ENCODE data around the gene UCK2. TPM values are rescaled to one million over a fixed set of nuclear protein-coding genes. Genes with fewer than 3 reads are reported as not detected.

Gene UCK2
- total RNA-seq, 2 experiments from 2014 or later = 69.4 to 81.5 TPM

GRCh38 chr1:165884009-165884689, 56.7 kb downstream of the UCK2 start:
- intact Hi-C loops (cut with DNase I, micrococcal nuclease) = no loop called here
- Mint-ChIP-seq H3K9me3 (ENCODE audit: low read depth) (no peaks in the 10 kb centered on the region), H3K36me3 (ENCODE audit: low read depth) (peaks cover 3% of the 10 kb centered on the region), H3K27ac (no peak overlapping the region), H3K4me1 (peaks cover 15% of the 10 kb centered on the region), H3K27me3 (no peaks in the 10 kb centered on the region), H3K4me3 (no peak overlapping the region)
- ChIA-PET CTCF (interaction anchor here (0.6 to 1.4 kb wide), 5 partner anchors 13 to 1026 kb away, joined by 3 to 5 read pairs (median 4); no protein-coding TSS in a partner anchor), POLR2A (no interaction called here)
- ATAC-seq (no peak), DNase-seq (no peak)

DNA sequence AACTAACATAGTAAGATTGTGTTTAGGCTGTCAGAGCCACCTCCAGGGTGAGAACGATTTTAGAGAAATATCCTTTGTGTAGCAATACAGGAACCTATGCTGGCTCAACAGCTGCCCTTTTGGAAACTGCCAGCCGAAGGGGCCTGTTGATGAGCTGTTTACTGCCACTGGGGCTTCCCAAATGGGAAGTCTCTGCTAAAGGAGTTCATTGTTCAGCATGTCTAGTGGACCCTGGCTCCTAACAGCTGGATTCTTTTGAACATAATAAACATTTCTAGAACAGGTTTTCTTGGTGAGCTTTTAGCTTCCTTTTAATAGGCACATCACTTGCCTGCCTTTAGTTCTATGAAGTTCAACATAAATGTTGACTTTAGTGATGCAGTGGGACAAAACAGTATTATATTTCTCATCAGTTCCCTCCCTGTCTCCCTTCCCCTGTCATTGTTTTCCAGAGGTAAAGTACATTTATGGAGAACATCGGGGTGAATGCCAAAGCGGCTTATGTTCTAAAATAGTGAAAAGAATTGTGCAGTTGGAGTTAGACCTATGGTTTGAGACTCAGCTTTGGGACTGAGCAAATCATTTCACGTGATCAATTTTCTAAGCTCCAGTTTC, 57.4 kb downstream of the UCK2 start:
- CTCF ChIA-PET = interaction anchor here (0.6 to 1.4 kb wide), 3 partner anchors 30 to 1025 kb away, joined by 3 to 4 read pairs (median 3); no protein-coding TSS in a partner anchor
- no peaks in the 10 kb centered on the region for H3K9me3 Mint-ChIP-seq (ENCODE audit: low read depth)
- no peak for DNase-seq
- no peak for ATAC-seq
- H3K36me3 Mint-ChIP-seq (ENCODE audit: low read depth) = peaks cover 2% of the 10 kb centered on the region
- POLR2A ChIA-PET = interaction anchor here (0.7 kb wide), 1 partner anchor 429 kb away, joined by 3 read pairs; no protein-coding TSS in a partner anchor
- peaks cover 11% of the 10 kb centered on the region for H3K4me1 Mint-ChIP-seq
- H3K27ac Mint-ChIP-seq = no peak overlapping the region
- intact Hi-C loops (cut with DNase I, micrococcal nuclease) = no loop called here
- H3K4me3 Mint-ChIP-seq = no peak overlapping the region
- H3K27me3 Mint-ChIP-seq = no peaks in the 10 kb centered on the region

- Mint-ChIP-seq H3K36me3 (ENCODE audit: low read depth) (peaks cover 7% of the 10 kb centered on the region), H3K4me1 (peaks cover 6% of the 10 kb centered on the region), H3K27me3 (no peaks in the 10 kb centered on the region), H3K27ac (no peak overlapping the region), H3K4me3 (no peak overlapping the region), H3K9me3 (ENCODE audit: low read depth) (no peaks in the 10 kb centered on the region)
- ChIA-PET POLR2A (interaction anchor here (0.7 kb wide), 1 partner anchor 430 kb away, joined by 3 read pairs; no protein-coding TSS in a partner anchor), CTCF (interaction anchor here (0.5 to 1.4 kb wide), 2 partner anchors 10 to 30 kb away, joined by 3 to 4 read pairs; no protein-coding TSS in a partner anchor)
- ATAC-seq (no peak), DNase-seq (no peak)
- intact Hi-C loops (cut with DNase I, micrococcal nuclease) = no loop called here
Observed at GRCh38 chr1:165885305-165885694, 57.9 kb downstream of the UCK2 start.

DNA sequence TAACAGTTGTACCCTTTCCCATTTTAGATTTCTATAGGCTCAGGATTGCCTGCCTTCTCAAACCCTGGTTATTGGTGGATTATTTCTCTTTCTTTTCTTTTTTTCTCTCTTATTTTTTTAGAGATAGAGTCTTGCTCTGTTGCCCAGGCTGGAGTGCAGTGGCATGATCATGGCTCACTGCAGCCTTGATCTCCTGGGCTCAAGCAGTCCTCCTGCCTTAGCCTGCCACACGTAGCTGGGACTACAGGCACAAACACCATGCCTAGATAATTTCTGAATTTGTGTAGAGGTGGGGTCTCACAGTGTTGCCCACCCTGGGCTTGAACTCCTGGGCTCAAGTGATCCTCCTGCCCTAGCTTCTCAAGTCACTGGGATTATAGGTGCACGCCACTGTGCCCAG, 58.8 kb downstream of the UCK2 start:
- Mint-ChIP-seq H3K27me3 (no peaks in the 10 kb centered on the region), H3K36me3 (ENCODE audit: low read depth) (peaks cover 16% of the 10 kb centered on the region), H3K4me1 (peaks cover 6% of the 10 kb centered on the region), H3K4me3 (no peak overlapping the region), H3K9me3 (ENCODE audit: low read depth) (no peaks in the 10 kb centered on the region), H3K27ac (no peak overlapping the region)
- ChIA-PET POLR2A (no interaction called here), CTCF (no interaction called here)
- intact Hi-C loops (cut with DNase I, micrococcal nuclease) = no loop called here
- no peak for ATAC-seq
- no peak for DNase-seq

- no peak for DNase-seq
- ATAC-seq = no peak
- Mint-ChIP-seq H3K27ac (no peak overlapping the region), H3K27me3 (no peaks in the 10 kb centered on the region), H3K9me3 (ENCODE audit: low read depth) (no peaks in the 10 kb centered on the region), H3K4me1 (peaks cover 6% of the 10 kb centered on the region), H3K4me3 (no peak overlapping the region), H3K36me3 (ENCODE audit: low read depth) (peaks cover 23% of the 10 kb centered on the region)
- intact Hi-C loops (cut with DNase I, micrococcal nuclease) = no loop called here
- POLR2A ChIA-PET = no interaction called here
- CTCF ChIA-PET = no interaction called here
Observed at GRCh38 chr1:165886983-165887382, 59.6 kb downstream of the UCK2 start.

DNA sequence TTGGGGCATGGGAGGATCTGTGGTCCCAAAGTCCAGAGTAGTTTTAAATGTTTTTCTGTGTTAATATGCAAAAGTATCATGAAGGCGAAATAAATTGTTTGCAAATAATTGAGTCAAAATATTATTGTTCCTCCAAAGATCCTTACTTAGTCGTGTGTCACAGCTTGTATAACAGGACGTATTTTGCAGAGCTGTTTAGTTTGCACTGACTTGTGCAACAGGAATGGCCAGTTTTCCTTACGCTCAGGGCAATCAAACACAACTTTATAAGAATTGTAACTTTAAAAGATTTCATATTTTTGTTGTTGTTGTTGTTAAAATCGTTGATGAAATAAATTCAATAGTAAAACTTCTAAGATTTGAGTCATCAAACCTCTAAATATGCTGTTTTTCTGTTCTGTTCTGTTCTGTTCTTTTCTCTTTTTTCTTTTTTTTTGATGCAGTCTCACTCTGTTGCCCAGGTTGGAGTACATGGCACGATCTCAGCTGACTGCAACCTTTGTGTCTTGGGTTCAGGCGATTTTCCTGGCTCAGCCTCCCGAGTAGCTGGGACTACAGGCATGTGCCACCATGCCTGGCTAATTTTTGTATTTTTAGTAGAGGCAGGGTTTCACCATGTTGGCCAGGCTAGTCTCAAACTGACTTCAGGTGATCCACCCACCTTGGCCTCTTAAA, 60.6 kb downstream of the UCK2 start:
- DNase-seq (no peak), ATAC-seq (no peak)
- H3K4me1 Mint-ChIP-seq = peaks cover 2% of the 10 kb centered on the region
- no peaks in the 10 kb centered on the region for H3K9me3 Mint-ChIP-seq (ENCODE audit: low read depth)
- no peak overlapping the region for H3K4me3 Mint-ChIP-seq
- H3K27ac Mint-ChIP-seq = no peak overlapping the region
- CTCF ChIA-PET = interaction anchor here (0.6 kb wide), 1 partner anchor 15 kb away, joined by 3 read pairs; no protein-coding TSS in a partner anchor
- intact Hi-C loops (cut with DNase I, micrococcal nuclease) = no loop called here
- POLR2A ChIA-PET = no interaction called here
- H3K27me3 Mint-ChIP-seq = no peaks in the 10 kb centered on the region
- H3K36me3 Mint-ChIP-seq (ENCODE audit: low read depth) = peaks cover 32% of the 10 kb centered on the region

GRCh38 chr1:165888552-165888920, 61.1 kb downstream of the UCK2 start:
- CTCF ChIA-PET = interaction anchor here (0.6 kb wide), 1 partner anchor 15 kb away, joined by 3 read pairs; no protein-coding TSS in a partner anchor
- POLR2A ChIA-PET = no interaction called here
- Mint-ChIP-seq H3K27ac (no peak overlapping the region), H3K36me3 (ENCODE audit: low read depth) (peaks cover 35% of the 10 kb centered on the region), H3K27me3 (no peaks in the 10 kb centered on the region), H3K4me1 (no peaks in the 10 kb centered on the region), H3K4me3 (no peak overlapping the region), H3K9me3 (ENCODE audit: low read depth) (no peaks in the 10 kb centered on the region)
- no peak for DNase-seq
- no peak for ATAC-seq
- intact Hi-C loops (cut with DNase I, micrococcal nuclease) = no loop called here

DNA sequence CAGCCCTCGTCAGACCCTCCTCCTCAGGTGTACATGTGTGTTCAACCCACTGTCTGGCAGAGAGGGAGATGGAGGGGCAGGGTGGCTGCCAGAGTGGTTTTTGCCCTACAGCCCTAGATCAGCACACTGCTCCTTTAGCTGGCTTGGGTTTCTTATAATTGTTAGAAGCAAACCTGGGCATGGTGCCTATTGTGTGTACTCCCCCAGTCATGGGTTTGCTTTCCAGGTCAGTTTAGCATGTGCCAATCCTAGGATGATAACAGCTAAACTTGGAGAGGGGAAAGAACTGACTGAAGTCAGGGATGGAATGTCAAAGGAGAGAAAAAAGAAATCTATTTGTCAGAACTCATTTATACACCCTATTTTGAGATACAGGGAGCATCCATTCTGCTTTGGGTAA, 63.3 kb downstream of the UCK2 start:
- no peaks in the 10 kb centered on the region for H3K9me3 Mint-ChIP-seq (ENCODE audit: low read depth)
- ChIA-PET POLR2A (no interaction called here), CTCF (interaction anchor here (0.8 kb wide), 2 partner anchors 9 to 11 kb away, joined by 3 read pairs; no protein-coding TSS in a partner anchor)

DNA sequence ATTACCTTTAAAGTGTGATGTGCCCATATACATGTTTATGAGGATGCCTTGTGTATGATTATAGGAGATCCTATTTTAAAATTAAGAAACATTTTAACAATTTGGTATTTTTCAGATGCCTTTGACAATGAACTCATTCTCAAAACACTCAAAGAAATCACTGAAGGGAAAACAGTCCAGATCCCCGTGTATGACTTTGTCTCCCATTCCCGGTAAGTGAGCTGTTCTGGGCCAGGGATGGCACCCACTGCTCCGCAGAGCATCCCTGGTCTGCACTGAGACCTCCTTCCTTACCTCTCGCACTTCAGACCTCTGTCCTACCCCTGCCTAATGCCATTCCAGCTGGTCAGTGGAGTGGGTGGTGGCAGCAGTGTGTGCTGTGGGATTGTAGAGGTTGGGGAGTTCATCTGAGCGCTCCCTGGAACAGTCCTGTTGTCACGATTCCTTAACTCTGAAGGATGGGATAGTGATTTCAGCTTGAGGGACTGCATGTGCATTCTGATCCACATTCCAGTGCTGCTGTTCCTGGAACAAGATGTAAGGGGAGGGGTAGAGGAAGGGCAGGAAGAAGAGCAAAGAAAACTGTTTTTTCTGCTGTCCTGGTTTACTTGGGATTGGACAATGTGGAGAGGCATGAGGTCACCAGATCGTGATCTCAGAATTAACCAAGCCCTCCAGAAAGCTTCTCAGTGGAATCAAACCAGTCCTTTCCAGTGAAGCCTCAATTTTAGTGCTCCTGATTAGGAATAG, 63.9 kb downstream of the UCK2 start:
- H3K27me3 Mint-ChIP-seq = no peaks in the 10 kb centered on the region
- no peak overlapping the region for H3K4me3 Mint-ChIP-seq
- ChIA-PET POLR2A (no interaction called here), CTCF (interaction anchor here (0.8 kb wide), 3 partner anchors 10 to 42 kb away, joined by 3 to 4 read pairs (median 3); no protein-coding TSS in a partner anchor)
- no peaks in the 10 kb centered on the region for H3K4me1 Mint-ChIP-seq
- H3K27ac Mint-ChIP-seq = no peak overlapping the region
- intact Hi-C loops (cut with DNase I, micrococcal nuclease) = no loop called here
- no peak for ATAC-seq
- no peak for DNase-seq
- peaks cover 49% of the 10 kb centered on the region for H3K36me3 Mint-ChIP-seq (ENCODE audit: low read depth)
- no peaks in the 10 kb centered on the region for H3K9me3 Mint-ChIP-seq (ENCODE audit: low read depth)

More for the DNA sequence above, 63.3 kb downstream of the UCK2 start:
- Mint-ChIP-seq H3K27me3 (no peaks in the 10 kb centered on the region), H3K36me3 (ENCODE audit: low read depth) (peaks cover 48% of the 10 kb centered on the region), H3K27ac (no peak overlapping the region), H3K4me1 (no peaks in the 10 kb centered on the region), H3K4me3 (no peak overlapping the region)
- DNase-seq = no peak
- intact Hi-C loops (cut with DNase I, micrococcal nuclease) = no loop called here
- ATAC-seq = no peak

DNA sequence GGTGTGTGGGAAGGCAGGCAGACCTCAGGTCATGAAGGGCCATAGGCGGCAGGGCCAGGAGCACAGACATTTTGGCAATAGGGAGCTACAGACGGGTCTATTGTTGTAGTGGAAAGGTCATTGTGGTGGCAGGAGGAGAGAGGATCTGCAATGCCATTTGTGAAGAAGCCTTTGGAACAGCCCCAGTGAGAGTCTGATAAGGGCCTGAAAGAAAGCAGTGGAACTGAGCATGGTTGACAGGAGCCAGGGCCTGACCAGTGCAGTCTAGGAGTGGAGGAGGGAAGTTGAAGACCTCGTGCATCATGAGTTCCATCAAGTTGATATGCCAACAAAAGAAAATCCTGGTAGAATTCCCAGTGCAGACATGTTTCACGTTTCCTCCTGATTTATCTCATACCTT, 65.5 kb downstream of the UCK2 start:
- H3K27ac Mint-ChIP-seq = no peak overlapping the region
- H3K4me1 Mint-ChIP-seq = peaks cover 4% of the 10 kb centered on the region
- ATAC-seq (no peak), DNase-seq (no peak)
- POLR2A ChIA-PET = no interaction called here
- no peak overlapping the region for H3K4me3 Mint-ChIP-seq
- intact Hi-C loops (cut with DNase I, micrococcal nuclease) = no loop called here
- peaks cover 63% of the 10 kb centered on the region for H3K36me3 Mint-ChIP-seq (ENCODE audit: low read depth)
- H3K27me3 Mint-ChIP-seq = no peaks in the 10 kb centered on the region
- CTCF ChIA-PET = interaction anchor here (0.8 kb wide), 1 partner anchor 21 kb away, joined by 4 read pairs; no protein-coding TSS in a partner anchor
- no peaks in the 10 kb centered on the region for H3K9me3 Mint-ChIP-seq (ENCODE audit: low read depth)

DNA sequence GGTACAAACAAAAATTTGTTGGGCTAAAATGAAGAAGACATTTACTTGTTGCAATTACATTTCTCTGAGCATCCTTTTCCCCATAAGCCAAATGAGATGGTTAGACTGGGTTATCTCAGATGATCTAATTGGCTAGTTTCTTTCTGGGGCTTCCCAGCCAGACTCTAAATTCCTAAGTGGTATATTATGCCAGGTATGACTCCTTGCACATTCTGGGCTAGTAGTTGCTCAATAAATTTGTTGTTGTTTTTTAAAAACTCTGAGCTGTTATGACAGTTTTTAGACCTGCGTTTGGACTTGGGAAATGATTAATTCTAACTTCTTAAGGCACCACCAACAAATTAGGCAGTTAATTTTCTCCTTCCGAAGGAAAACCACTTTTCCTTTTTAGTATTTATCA, 66.1 kb downstream of the UCK2 start:
- H3K4me3 Mint-ChIP-seq = no peak overlapping the region
- no peaks in the 10 kb centered on the region for H3K27me3 Mint-ChIP-seq
- no peak for ATAC-seq
- DNase-seq = no peak
- H3K4me1 Mint-ChIP-seq = peaks cover 4% of the 10 kb centered on the region
- intact Hi-C loops (cut with DNase I, micrococcal nuclease) = no loop called here
- POLR2A ChIA-PET = no interaction called here
- H3K36me3 Mint-ChIP-seq (ENCODE audit: low read depth) = peaks cover 68% of the 10 kb centered on the region
- H3K27ac Mint-ChIP-seq = no peak overlapping the region
- H3K9me3 Mint-ChIP-seq (ENCODE audit: low read depth) = no peaks in the 10 kb centered on the region
- CTCF ChIA-PET = no interaction called here

Data from activated CD4-positive, alpha-beta T cell treated with anti-CD3 and anti-CD28 coated beads for 36 hours (primary cell).